ENCODE data around the gene RTN4RL2.

Gene RTN4RL2

DNA sequence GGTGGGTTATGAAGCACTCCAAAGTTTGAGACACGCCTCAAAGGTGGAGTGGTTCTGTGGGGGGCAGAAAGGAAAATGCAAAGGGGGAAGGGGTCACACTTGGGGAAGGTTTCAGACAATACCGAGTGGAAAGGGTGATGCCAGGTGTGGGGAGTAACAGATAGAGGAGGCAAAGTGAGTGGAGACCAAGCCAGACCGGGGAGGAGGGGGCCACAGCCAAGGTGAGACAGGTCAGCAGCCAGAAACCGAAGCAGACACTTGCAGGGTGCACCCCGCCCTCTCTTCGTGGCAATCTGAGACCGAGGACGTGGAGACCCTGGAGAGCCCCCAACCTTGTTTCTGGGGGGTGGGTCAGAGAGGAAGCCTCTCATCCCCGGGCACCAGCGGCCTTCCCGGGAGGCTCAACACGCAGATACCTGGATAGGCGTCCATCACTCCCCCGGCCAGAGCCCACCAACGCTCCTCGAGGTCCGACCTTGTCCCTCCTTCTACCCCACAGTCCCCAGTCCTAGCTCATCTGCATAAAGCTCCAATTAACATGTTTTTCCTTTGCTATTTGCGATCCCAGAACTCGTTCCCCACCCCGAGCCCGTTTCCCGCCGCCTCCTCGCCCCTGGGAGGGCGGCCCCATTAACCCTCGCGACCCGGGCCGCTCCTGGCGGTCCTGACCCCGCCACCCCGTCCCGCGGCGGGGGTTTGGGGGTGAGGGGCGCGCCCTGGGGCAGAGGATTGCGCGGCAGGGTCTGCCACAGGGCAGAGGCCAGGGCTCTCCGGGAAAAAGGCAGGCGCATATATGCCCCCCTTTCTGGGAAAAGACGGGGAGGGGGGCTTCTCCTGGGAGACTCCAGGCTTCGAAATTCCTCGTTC, 21.8 kb downstream of the RTN4RL2 start:
- no peak for DNase-seq

DNA sequence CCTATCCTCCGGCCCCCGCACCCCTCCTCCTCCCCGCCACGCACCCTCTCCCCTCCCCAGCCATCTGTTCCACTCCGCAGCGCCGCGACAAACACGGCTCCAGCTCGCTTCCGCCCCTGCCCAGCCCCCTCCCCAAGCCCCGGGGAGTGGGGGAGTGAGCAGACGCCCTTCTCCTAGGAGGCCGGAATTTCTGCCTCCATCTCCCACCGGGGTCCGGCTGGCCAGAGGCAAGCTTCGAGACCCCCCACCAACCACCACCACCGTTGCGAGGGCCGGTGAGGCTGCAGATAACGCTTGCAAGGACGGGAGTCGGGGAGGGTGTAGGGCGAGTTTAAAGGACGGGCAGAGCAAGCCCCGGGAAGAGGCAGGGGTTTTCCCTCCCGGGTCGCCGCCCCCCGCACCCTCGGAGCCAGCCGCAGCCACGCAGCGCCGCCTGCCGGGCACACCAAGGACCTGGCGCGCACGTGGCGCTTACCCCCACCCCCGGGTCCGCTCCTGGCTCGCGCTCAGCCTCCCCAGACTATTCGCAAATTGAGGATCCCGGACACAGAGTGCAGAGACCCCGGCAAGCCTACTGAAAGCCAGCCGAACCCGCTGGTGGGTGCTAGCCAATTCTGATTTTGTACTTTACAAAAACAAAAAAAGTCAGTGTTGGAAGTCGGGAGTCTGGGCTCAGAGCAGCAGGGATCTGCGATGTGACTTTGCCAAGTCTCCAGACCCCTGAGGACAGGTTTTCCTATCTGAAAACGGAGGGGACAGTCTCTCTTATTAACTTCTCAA, 22.6 kb downstream of the RTN4RL2 start:
- DNase-seq = peak; percentile 36

- no peak for DNase-seq
These were observed 23.2 kb downstream of the RTN4RL2 start for GRCh38 chr11:57483562-57483918.

GRCh38 chr11:57484141-57484710, 23.9 kb downstream of the RTN4RL2 start:
- DNase-seq = no peak

DNA sequence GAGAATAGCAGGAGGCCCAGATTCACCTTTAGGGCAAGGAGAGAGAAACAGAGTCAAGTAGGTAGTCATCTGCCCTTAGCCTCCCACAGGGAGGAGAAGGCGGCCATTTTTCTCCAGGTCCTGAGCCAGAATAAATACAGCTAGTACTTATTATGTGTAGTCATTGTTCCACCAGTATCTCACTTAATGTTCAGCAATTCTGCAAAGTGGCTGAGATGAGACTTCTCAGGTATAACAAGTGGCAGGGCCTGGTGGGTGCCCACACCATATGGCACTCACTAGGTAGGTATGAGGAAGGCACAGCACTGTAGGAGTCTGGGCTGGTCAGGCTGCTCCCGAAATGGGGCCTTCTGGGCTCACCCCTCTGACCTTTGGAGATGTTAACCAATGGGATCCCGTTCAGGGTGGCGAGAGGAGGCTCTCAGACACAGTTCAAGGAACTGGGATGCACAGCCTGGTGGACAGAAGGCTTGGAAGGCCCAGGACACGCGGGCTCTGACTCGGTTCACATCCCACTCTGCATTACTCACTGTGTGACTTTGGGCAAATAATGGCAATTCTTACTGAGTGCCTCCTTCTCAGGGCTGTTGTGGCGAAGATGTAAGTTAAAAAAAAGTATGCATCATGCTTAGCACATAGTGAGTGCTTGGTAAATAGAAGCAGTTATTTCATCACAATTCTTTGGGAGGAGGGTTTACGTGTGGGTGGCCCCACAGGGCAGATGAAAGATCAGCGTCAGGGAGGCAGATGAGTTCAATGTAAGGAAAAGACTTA, 25.1 kb downstream of the RTN4RL2 start:
- DNase-seq = no peak

GRCh38 chr11:57487021-57487778, 26.9 kb downstream of the RTN4RL2 start:
- DNase-seq = no peak

DNA sequence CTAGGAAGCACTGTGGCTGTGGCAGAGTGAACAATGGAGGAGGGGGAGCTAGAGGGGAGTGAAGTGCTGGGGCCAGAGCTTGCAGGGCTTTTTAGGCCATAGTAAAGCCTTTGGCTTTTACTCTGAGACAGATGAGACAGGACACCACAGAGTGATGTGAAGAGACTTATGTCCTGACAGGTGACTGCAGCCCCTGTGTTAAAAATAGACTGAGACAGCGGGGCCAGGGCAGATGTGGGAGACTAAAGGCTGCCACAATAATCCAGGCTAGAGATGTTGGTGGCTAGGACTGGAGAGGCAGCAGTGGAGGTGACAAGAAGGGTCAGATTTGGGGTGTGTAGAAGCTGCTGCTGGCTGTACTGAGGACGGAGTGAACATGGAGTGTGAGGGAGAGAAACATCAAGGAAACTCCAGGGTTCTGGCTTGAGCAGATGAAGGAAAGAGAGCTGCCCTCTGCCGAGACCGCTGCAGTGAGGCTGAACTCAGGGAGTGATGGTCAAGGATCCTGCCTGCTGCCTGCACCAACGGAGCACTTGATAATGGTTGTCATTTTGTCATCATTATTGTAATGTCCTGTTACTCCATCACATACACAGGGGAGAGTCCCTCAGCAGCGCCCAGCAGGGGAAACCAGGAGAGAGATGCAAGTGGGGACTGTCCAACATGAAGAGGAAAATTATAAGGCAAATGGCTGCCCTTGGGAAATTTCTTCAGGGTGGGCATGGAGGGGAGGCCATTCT, 27.8 kb downstream of the RTN4RL2 start:
- no peak for DNase-seq

DNA sequence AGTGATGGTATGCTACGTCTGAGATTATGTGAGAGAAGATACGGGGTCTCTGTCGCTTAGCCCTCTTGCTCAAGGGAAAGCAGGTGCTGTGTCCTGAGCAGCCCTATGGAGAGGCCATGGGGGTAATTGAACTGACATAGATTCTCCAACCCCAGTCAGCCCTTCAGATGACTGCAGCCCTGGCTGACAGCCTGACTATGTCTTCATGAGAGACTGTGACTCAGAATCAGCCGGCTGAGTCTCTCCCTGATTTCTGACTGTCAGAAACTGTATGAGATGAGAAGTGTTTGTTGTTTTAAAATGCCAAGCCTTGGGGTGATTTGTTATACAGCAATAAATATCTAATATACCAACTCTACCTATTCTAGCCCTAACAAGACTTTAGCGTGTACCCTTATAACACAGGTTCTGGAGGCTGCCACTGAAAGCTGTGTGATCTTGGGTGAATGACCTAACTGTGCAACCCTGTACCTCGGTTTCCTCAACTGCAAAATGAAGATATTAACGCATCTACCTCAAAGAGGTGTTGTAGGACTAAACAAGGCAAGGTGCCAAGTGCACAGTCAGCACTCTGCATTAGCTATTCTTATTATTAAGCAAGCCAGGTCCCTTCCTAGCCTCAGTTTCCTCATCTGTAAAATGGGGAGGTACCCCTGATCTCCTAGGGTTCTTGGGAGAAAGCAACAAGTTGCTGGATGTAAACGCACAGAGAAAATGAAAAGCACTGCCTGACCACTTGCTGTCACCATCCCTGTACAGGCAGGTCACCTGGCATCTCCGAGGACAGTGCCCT, 30.3 kb downstream of the RTN4RL2 start:
- peak; percentile 43 for DNase-seq

DNA sequence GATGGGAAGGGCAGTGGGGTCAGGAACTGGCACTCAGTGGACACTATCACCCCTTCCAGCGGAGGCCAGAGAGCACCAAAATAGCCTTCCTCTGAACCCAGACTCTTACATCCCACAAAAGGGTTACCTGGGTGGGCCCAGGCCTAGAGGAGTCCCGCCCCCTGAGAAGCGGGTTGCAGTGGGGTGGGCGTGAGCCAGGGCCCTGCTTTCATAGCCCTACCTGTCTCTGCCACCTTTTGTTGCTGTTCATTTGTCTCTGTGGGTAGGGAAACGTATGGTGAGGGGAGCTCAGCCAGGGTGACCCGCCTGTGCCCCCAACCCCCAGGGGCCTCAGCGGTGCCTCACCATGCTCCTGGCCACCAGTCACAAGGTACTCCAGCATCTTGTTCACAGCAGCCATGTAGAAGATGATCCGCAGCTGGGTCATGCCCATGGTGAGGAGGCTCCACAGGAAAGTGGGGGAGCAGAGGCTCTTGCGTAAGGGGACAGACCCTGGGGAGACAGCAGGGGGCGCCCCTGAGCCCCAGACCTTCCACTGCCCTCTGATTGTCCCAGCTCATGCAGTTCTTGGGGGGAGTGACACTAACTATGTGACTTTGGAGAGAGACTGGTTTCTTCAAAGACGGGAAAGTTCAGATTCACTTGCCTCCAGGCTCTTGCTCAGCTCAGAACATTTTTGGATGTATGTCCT, 31.2 kb downstream of the RTN4RL2 start:
- DNase-seq = peak; percentile 44

DNA sequence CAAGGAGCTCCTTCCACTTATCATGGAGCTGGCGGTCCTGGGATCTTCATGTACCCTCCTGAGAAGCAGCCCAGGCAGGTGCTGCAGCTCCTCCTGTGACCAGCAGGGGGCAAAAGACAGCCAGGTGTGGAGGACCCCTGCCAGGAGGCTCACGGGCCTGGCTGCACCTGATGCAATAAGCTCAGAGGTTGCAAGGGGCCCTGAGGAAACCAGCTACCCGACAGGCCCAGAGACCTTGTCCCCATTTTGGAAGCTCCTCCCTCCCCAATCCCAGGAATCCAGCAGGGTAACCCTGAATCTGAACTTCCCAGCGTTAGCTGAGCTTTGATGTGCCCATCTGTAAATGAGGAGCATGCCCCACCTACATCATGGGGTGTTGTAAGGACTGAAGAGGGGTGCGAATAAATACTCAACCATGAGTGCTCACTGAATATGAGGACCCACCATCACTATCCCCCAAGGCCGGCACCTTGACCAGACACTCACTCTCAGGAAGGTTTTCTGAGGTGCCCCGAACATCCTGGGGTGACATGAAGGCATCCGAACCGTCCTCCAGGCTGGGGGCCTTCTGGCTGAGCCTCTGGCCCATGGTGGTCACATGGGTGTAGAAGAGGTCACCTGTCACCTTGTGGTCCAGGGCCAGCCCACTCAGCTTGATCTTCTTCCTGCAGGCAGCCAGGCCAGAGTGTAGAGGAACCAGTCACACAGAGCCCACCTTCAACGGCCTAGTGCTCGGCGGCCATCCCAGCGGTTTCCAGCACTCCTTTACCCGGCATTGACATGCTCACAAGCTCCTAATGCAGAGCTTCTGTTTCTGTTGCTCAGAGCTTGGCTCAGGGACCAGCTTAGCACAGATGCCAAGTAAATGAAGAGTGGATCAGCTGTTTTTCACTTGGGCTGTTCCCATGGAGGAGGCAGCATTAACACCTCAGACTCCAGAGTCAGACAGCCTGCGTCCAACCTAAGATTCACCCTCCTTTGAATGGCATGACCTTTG, 33.5 kb downstream of the RTN4RL2 start:
- DNase-seq = peak; percentile 31

GRCh38 chr11:57496109-57496820, 35.9 kb downstream of the RTN4RL2 start:
- no peak for DNase-seq

DNA sequence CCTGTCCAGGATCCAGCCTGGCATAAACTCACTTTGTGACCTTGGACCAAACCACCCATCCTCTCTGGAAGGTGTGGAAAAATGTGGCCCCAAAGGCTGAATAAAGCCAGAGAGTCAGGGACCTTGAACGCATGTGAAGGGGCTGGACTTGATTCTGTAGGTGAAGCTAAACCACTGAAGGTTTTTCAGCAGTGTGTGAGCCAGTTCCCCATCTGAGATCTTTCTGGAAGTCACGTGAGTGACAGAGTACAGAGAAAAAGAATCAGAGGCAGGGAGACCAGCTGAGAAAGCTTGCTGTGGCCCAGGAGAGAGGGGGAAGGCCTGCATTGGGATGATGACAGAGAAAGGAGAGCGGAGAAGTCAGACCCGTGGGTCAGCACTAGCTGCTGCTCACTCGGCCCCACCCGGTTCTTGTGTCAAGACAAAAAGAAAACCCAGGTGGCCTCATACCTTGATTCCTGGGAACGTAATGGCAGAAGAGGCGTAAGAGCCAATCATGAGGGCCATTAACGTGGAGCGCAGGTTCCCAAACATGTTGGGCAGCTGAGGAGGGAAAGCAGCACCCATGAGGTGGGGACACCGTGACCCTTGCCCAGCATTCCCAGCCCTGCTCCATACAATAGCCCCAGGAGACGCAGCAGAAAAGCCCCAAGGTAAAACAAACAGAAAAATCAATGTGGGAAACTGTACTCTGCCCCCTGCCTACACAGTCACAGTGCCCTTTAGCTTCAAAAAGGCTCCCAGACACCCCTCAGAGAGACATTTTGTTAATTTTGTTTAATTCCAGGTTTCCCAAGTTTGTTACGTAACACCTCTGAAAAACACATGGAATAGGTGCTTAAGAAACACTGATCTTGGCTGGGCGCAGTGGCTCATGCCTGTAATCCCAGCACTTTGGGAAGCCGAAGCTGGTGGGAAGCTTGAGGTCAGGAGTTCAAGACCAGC, 37.2 kb downstream of the RTN4RL2 start:
- DNase-seq = no peak

- no peak for DNase-seq
These were observed 38.2 kb downstream of the RTN4RL2 start for GRCh38 chr11:57498540-57498939.

DNA sequence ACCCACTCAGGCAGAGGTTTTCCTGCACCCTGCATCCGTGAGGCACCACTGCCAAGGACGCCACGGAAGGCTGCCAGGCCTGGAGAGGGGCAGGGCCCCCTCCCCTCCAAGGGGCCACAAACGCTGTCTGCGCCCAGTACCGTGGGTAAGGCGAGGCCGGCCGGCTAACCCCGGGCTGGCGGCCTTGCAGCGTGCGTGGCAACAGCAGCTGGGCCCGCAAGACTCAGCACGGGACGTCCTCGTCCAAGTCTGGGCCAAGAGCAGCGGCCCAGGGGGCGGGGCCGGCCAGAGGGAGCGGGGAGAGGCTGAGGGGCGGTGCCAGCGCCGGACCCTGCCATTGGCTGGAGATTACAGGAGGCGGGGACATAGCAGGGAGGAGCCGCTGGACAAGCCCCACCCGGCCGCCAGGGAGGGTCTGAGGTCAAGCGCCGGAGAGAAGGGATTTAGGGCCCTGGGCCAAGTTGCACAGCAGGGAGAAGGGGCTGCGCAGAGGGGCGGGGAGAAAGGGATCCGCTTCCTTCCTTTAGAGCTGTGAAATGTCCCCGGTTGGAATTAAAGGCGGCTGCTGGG, 39.2 kb downstream of the RTN4RL2 start:
- DNase-seq = peak; percentile 92

DNA sequence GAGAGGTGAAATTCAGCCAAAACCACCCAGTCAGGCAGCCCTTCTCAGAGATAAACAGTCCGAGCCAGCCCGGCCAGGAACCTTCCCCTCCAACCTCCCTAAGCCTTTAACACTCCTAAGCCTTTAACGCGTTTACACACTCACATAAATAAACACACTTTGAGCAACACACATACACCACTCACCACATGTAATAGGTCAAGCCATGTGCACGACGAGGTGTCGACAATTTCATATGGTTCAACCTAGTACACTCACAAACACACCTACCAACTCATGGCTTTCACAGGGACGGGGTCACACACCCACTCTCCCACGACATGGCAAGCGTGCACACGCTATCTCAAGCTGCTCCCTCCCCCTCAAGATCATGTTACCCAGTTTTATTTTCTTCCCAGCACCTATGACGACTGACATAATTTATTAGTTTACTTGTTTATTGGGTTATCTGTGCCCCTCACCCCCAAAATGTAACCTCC, 39.7 kb downstream of the RTN4RL2 start:
- no peak for DNase-seq

GRCh38 chr11:57500515-57500914, 40.2 kb downstream of the RTN4RL2 start:
- DNase-seq = no peak

Measured in EL (cell line).